ENCODE results near the gene MROH2A. TPM values are rescaled to one million over a fixed set of nuclear protein-coding genes. Genes with fewer than 3 reads are reported as not detected.
A peak's percentile ranks its signal among the peaks of the same experiment; 100 is the strongest.

The MROH2A gene
- total and polyA plus RNA-seq, 8 donors = 1.1 to 4.0 (median 1.4) TPM; not detected in 5

DNA sequence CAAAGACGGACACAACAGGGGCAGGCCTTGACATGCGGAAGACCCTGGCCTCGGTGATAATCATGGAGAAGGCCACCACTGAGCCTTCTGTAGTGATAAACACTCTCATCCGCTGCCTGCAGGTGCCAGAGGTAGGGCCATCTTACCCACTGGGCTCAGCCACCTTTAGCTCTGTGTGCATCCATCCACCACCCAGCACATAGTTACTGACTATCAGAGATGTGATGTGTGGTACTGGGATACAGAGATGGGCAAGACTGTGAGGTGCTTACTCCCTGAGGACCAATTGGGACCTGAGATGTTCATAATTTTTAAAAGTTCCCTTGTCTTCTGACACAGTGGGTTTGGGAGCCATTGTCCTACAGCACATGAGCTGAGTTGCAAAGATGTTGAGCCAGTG is 1.6 kb downstream of the MROH2A start:
- Histone ChIP-seq H3K36me3 (no peaks in the 10 kb centered on the region), H3K9me3 (peaks cover 3 to 20% (median 10%) of the 10 kb centered on the region in 4 donors), H3K27me3 (no peaks in the 10 kb centered on the region), H3K4me1 (no peaks in the 10 kb centered on the region), H3K4me3 (no peak overlapping the region), H3K27ac (no peak overlapping the region)
- no peak for TF ChIP-seq POLR2AphosphoS5 (IDR thresholded peaks at IDR 0.05)
- WGBS, 5 donors = 84 to 94% (median 91%) methylated on average over 4 of the region's 4 CpGs
- intact Hi-C loops (cut with DNase I; ENCODE audit: low total_unique reads) = no loop called here
- no peak for DNase-seq

DNA sequence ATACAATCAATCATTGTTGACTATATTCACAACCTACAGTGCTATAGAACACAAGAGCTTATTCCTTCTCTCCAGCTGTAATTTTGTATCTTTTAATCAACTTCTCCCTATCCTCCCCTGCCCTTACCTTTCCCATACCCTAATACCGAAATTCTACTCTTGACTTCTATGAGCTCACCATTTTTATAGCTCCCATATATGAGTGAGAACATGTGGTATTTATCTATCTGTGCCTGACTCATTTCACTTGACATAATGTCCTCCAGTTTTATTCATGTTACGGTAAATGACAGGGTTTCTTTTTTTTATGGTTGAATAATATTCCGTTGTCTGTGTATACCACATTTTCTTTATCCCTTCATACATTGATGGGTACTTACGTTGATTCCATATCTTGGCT is 2.6 kb downstream of the MROH2A start:
- Histone ChIP-seq H3K27me3 (no peaks in the 10 kb centered on the region), H3K36me3 (no peaks in the 10 kb centered on the region), H3K9me3 (peaks cover 0 to 11% (median 4%) of the 10 kb centered on the region in 4 donors), H3K27ac (no peak overlapping the region), H3K4me3 (no peak overlapping the region), H3K4me1 (no peaks in the 10 kb centered on the region)
- 87 to 92% (median 90%) methylated on average over 4 of the region's 4 CpGs for WGBS, 5 donors
- DNase-seq = no peak
- intact Hi-C loops (cut with DNase I; ENCODE audit: low total_unique reads) = no loop called here
- TF ChIP-seq POLR2A (IDR thresholded peaks at IDR 0.05) (no peak), POLR2AphosphoS5 (IDR thresholded peaks at IDR 0.05) (no peak), EP300 (IDR thresholded peaks at IDR 0.05) (no peak)
- TF ChIP-seq, protein P1, sequence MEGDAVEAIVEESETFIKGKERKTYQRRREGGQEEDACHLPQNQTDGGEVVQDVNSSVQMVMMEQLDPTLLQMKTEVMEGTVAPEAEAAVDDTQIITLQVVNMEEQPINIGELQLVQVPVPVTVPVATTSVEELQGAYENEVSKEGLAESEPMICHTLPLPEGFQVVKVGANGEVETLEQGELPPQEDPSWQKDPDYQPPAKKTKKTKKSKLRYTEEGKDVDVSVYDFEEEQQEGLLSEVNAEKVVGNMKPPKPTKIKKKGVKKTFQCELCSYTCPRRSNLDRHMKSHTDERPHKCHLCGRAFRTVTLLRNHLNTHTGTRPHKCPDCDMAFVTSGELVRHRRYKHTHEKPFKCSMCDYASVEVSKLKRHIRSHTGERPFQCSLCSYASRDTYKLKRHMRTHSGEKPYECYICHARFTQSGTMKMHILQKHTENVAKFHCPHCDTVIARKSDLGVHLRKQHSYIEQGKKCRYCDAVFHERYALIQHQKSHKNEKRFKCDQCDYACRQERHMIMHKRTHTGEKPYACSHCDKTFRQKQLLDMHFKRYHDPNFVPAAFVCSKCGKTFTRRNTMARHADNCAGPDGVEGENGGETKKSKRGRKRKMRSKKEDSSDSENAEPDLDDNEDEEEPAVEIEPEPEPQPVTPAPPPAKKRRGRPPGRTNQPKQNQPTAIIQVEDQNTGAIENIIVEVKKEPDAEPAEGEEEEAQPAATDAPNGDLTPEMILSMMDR (IDR thresholded peaks at IDR 0.05) = no peak

DNA sequence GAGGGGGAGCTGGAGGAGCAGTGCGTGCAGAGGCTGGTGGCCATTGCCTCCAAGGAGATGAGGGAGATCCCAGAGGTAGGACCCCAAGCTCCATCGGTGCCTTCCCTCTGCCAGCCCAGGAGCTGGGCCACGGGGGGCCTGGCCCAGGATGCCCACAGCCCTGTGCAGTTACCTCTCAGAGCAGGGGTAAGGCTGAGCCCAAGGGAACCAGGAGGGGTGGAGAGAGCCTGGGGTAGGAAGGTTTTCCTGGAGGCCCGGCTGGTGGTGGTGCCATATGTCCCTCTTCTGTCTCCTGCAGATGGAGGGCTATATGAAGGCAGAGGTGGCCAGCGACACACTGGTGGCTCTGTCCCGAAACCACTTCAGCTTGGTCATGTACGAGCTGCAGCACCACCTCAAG is 11.4 kb downstream of the MROH2A start:
- H3K36me3 ChIP-seq = no peaks in the 10 kb centered on the region
- no peak overlapping the region for H3K27ac ChIP-seq
- intact Hi-C loops (cut with DNase I; ENCODE audit: low total_unique reads) = no loop called here
- H3K4me3 ChIP-seq = no peak overlapping the region
- no peaks in the 10 kb centered on the region for H3K27me3 ChIP-seq
- TF ChIP-seq, protein P1 (IDR thresholded peaks at IDR 0.05) = no peak
- TF ChIP-seq EP300 (IDR thresholded peaks at IDR 0.05) (no peak), POLR2A (IDR thresholded peaks at IDR 0.05) (no peak), POLR2AphosphoS5 (IDR thresholded peaks at IDR 0.05) (no peak)
- no peaks in the 10 kb centered on the region for H3K9me3 ChIP-seq
- H3K4me1 ChIP-seq = no peaks in the 10 kb centered on the region
- 92 to 97% (median 95%) methylated on average over 4 to 7 of the region's 7 CpGs for WGBS, 5 donors
- DNase-seq = peak in 1 of 2 donors; percentile 9

GRCh38 chr2:233791151-233791882 is 13.2 kb downstream of the MROH2A start:
- Histone ChIP-seq H3K27me3 (no peaks in the 10 kb centered on the region), H3K4me3 (no peak overlapping the region), H3K4me1 (no peaks in the 10 kb centered on the region), H3K9me3 (no peaks in the 10 kb centered on the region), H3K27ac (no peak overlapping the region), H3K36me3 (no peaks in the 10 kb centered on the region)
- peak in 1 of 2 donors; percentile 24 for DNase-seq
- TF ChIP-seq, protein P1 (IDR thresholded peaks at IDR 0.05) = no peak
- TF ChIP-seq POLR2AphosphoS5 (IDR thresholded peaks at IDR 0.05) = no peak
- no peak for TF ChIP-seq POLR2A (IDR thresholded peaks at IDR 0.05)
- TF ChIP-seq EP300 (IDR thresholded peaks at IDR 0.05) = no peak
- intact Hi-C loops (cut with DNase I; ENCODE audit: low total_unique reads) = no loop called here
- 77 to 88% (median 85%) methylated on average over 18 of the region's 18 CpGs for WGBS, 5 donors

GRCh38 chr2:233791883-233792329 is 13.8 kb downstream of the MROH2A start:
- no peak overlapping the region for H3K4me3 ChIP-seq
- TF ChIP-seq, protein P1 (IDR thresholded peaks at IDR 0.05) = no peak
- no peak for TF ChIP-seq POLR2AphosphoS5 (IDR thresholded peaks at IDR 0.05)
- no peak for TF ChIP-seq EP300 (IDR thresholded peaks at IDR 0.05)
- no peak for TF ChIP-seq POLR2A (IDR thresholded peaks at IDR 0.05)
- no peaks in the 10 kb centered on the region for H3K4me1 ChIP-seq
- no peak overlapping the region for H3K27ac ChIP-seq
- no peaks in the 10 kb centered on the region for H3K27me3 ChIP-seq
- intact Hi-C loops (cut with DNase I; ENCODE audit: low total_unique reads) = no loop called here
- no peaks in the 10 kb centered on the region for H3K9me3 ChIP-seq
- no peaks in the 10 kb centered on the region for H3K36me3 ChIP-seq
- WGBS, 5 donors = 76 to 82% (median 81%) methylated on average over 8 to 9 of the region's 9 CpGs
- DNase-seq = peak in 1 of 2 donors; percentile 8

All from stomach (tissue), 9 donors.